NCI-H1105 (cell line): ENCODE measurements around the gene XIRP1.

Experiments
- DNase-seq: peaks from one replicate; lab custom pipeline; 2025; lab: John Stamatoyannopoulos, UW

XIRP1 gene

GRCh38 chr3:39209329-39209970 is 17.1 kb upstream of the XIRP1 start:
- no peak for DNase-seq

- no peak for DNase-seq
Measured at GRCh38 chr3:39208463-39209055, 16.2 kb upstream of the XIRP1 start.

GRCh38 chr3:39207361-39208186 is 15.2 kb upstream of the XIRP1 start:
- no peak for DNase-seq

GRCh38 chr3:39205919-39206516 is 13.6 kb upstream of the XIRP1 start:
- DNase-seq, result no peak

GRCh38 chr3:39205131-39205530 is 12.7 kb upstream of the XIRP1 start:
- no peak for DNase-seq

- no peak for DNase-seq
Measured at GRCh38 chr3:39203860-39204259, 11.5 kb upstream of the XIRP1 start.

GRCh38 chr3:39203402-39203801 is 11.0 kb upstream of the XIRP1 start:
- no peak for DNase-seq

GRCh38 chr3:39202094-39202493 is 9.7 kb upstream of the XIRP1 start:
- DNase-seq, result no peak

- DNase-seq, result peak; percentile 36
Measured at GRCh38 chr3:39196671-39197356, 4.4 kb upstream of the XIRP1 start.

GRCh38 chr3:39196034-39196433 is 3.6 kb upstream of the XIRP1 start:
- DNase-seq, result no peak

GRCh38 chr3:39193391-39193790 is 996 bp upstream of the XIRP1 start:
- no peak for DNase-seq

- DNase-seq, result no peak
Measured at GRCh38 chr3:39191773-39192172, 622 bp downstream of the XIRP1 start.

GRCh38 chr3:39191111-39191510 is 1.3 kb downstream of the XIRP1 start:
- DNase-seq, result no peak

- no peak for DNase-seq
Measured at GRCh38 chr3:39190281-39191025, 1.9 kb downstream of the XIRP1 start.

GRCh38 chr3:39189959-39190269 is 2.5 kb downstream of the XIRP1 start:
- DNase-seq, result peak; percentile 26

- no peak for DNase-seq
Measured at GRCh38 chr3:39189150-39189958, 3.0 kb downstream of the XIRP1 start.

- no peak for DNase-seq
Measured at GRCh38 chr3:39188271-39189149, 3.9 kb downstream of the XIRP1 start.

- no peak for DNase-seq
Measured at GRCh38 chr3:39187372-39188155, 4.8 kb downstream of the XIRP1 start.

GRCh38 chr3:39186692-39187151 is 5.7 kb downstream of the XIRP1 start:
- DNase-seq, result no peak
